ENCODE measurements around the gene GJC1. TPM values are rescaled to one million over a fixed set of nuclear protein-coding genes. Genes with fewer than 3 reads are reported as not detected.
"Not testable (repeated sequence)": the region's sequence is repeated elsewhere in the genome, so short reads cannot be mapped to it uniquely, and the experiment has no call there.

GJC1 gene
- total RNA-seq, 1 donor from 2014 or later = 3.0 TPM

DNA sequence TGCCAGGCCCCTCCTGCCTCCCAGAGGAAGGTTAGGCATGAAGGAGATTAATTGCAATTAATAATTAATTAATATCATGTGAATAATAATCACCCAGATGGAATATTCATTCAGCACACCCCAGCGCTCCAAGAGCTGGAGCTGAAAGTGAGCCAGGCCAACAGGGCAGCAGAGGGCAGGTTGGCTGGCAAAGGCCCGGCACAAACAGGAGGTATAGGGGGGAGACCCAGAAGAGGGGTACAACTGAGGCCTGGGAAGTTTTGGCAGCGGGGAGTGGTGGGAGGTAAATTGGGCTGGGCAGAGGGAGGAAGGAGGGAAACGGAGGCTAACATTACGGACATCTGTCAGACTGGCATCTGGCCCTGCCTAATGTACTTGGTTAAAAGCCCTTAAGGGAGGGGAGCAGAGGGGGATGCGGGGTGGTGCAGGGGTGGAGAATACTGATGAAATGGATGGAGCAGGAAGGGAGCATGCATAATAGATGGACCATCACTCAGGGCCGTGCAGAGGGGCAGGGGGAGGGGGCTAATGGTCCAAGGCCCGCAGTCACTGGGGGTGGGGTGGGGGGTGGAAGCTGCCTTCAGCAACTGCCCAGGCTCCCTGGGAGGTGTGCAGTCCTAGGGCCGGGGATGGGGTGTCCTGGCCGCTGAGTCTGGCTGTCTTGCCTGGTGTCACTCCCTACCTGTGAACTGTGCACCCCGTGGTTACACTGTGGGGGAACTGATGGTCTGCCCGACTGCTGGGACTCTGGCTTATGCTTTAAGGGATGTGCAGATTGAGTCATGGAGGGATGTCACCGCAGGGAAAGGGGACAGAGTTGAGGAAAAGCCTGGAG, 69.4 kb downstream of the GJC1 start:
- DNase-seq (ENCODE audit: low read depth in 2 of 2) = no peak

DNA sequence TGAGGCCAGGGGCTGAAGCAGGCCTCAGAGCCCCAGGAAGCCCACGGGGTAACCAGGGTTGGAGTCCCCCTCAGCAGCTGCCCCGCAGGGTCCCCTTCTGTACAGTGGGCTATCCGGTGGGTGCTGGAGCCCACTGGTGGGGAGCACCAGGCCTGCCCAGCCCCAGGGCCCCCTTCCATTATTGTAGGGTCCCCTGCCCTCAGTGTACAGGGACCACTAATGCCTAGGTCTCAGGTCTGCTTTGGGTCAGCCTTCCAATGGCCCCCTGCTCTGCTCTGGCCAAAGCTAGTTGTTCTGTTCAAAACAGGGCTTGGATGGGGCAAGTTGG, 70.2 kb downstream of the GJC1 start:
- no peak for DNase-seq (ENCODE audit: low read depth in 2 of 2)

DNA sequence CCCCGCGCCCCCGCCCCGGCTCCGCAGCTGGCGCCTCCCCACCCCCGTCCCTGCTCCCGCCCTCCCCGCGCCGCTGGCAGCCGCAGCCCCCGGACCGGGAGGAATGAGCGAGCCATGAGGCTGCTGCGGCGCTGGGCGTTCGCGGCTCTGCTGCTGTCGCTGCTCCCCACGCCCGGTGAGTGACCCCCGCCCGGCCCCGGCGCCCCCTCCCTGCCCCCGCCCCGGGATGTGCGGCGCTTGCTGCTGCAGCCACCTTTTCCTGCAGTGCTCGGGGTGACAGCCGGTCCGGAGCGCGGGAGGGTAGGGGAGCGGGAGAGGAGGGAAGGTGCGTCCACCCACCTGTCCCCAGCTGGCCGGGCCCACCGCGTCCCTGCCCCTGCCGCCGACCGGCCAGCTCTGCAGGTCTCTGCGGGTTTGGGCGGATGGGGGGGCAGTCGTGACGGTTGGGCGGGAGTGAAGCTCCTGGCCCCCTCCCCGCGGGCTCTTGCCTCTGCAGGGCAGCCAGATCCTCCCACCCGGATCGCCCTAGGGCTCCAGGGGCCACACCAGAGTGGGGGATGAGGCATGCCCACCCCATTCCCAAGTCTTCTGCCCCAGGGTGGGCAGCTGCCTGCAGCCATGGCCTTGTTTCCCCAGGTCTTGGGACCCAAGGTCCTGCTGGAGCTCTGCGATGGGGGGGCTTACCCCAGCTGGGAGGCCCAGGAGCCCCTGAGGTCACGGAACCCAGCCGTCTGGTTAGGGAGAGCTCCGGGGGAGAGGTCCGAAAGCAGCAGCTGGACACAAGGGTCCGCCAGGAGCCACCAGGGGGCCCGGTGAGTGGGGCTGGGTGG, 70.8 kb downstream of the GJC1 start:
- DNase-seq (ENCODE audit: low read depth in 2 of 2) = no peak

DNA sequence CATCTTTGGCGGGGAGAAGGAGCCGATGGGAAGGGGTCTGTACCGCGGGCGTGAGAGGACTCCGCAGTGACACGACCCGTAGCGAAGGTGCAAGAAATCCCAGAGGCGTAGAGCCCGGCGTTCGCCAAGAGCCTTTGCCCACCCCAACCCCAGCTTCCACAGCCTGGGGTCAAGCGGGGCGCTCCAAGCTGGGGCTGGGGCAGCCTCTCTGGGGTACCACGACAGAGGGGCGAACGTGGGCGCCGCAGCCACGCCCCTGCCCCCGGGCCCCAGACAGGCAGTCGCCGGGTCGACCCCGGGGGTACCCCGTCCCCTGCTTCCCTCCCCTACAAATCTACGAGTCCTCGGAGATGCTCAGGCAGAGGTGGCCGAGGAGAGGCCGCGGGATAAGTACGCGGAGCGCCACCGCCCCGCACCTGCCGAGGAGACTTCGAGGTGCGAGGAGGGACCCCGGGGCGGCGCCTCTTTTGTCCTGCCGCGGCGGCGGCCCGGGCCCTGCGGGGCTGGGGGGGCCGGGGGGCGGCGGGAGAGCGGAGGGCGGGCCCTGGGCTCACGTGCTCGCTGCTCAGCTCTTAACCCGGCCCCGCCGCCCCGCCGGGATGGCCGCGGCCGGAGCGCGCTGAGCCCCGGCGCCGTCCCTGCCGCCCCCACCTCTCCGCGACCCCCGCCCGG, 71.5 kb downstream of the GJC1 start, which contains the start of gene ADAM11:
Gene ADAM11 (plus strand): TSS at position 575 of the 672 bp plus-strand sequence. CDS start 212 bp downstream, outside the sequence.
- DNase-seq (ENCODE audit: low read depth in 2 of 2) = no peak

DNA sequence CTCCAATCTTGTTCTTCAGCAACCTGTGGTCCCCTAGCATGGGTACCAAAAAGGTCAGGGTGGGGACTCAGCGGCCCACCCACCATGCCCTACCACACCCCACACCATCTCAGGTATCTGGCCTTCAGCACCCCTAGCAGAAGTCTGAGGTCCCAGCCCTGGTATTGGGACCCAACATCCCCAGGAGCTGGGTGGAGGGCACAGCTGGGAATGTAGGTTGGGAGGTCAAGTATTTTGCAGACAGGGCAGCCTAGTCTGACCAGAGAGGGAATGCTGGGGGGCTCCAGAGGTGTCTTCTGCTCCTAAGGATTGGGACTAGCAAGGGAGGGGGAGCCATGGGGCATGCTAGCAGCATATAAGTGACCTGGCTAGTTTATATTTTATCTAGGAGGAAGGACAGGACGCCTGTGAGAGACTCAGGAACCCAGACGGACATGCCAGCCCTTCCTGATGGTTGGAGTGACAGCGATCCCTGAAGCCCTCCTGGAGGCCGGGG, 72.1 kb downstream of the GJC1 start:
- DNase-seq (ENCODE audit: low read depth in 2 of 2) = no peak

DNA sequence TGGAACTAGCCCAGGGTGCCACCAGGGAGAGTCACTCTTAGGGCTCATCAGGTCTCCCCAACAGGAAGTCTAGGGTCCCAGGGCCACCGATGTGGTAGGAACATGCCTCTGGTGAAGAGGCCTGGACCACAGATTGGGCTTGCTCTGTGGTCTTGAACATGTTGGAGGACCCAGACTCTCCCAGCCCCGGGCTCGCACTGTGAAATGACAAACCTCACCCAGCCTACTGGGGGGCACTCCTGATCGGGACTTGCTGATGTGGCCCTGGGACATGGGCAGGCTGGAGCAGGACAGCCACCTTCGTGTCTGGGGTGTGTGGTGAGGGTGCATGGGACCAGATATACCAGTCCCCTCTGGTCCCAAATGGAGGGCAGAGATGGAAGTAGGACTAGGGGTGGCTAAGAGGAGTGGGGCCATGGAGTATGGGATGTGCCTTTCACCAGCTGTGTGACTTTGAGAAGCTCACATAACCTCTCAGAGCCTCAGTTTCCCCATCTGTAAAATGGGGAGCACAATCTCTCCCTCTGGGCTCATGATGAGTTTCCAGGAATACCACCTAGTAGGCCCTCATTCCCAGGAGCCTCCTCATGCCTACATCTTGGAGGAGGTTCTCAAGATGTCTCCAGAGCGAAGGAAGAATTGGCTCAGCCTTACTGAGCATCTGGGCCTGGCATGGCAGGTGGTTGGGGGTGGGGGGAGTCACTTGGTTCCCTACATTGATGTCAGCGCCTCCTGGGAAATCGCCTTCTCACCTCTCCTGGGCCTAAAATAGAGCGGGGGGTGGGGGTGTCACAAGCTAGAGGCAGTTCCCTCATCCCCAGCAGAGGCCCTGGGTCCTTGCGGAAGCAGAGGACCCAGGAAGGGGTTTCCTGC, 72.8 kb downstream of the GJC1 start:
- DNase-seq (ENCODE audit: low read depth in 2 of 2) = no peak

DNA sequence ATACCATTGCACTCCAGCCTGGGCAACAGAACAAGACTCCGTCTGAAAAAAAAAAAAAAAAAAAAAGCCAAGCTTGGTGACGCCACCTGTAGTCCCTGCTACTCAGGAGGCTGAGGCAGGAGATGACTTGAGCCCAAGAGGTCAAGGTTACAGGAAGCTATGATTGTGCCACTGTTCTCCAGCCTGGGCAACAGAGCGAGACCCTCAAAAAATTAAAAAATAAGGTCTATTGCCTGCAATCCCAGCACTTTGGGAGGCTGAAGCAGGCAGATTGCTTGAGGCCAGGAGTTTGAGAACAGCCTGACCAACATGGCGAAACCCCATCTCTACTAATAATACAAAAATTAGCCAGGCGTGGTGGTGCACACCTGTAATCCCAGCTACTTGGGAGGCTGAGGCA, 74.9 kb downstream of the GJC1 start:
- DNase-seq (ENCODE audit: low read depth in 2 of 2) = not testable (repeated sequence)

DNA sequence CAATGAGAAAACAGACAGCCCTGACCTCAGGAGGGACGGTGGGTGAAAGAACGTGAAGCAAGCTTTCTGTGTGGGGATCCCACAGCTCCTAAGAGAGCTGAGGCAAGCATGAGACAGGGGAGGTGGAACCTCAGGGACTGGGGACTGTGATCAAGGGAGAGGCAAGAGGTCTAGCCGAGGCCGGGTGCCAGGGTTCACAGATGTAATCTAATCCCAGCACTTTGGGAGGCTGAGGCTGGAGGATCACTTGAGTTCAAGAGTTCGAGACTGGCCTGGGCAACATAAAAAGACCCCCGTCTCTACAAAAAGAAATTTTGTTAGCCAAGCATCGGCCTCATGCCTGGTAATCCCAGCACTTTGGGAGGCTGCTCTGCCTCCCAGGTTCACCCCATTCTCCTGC, 75.8 kb downstream of the GJC1 start:
- no peak for DNase-seq (ENCODE audit: low read depth in 2 of 2)

DNA sequence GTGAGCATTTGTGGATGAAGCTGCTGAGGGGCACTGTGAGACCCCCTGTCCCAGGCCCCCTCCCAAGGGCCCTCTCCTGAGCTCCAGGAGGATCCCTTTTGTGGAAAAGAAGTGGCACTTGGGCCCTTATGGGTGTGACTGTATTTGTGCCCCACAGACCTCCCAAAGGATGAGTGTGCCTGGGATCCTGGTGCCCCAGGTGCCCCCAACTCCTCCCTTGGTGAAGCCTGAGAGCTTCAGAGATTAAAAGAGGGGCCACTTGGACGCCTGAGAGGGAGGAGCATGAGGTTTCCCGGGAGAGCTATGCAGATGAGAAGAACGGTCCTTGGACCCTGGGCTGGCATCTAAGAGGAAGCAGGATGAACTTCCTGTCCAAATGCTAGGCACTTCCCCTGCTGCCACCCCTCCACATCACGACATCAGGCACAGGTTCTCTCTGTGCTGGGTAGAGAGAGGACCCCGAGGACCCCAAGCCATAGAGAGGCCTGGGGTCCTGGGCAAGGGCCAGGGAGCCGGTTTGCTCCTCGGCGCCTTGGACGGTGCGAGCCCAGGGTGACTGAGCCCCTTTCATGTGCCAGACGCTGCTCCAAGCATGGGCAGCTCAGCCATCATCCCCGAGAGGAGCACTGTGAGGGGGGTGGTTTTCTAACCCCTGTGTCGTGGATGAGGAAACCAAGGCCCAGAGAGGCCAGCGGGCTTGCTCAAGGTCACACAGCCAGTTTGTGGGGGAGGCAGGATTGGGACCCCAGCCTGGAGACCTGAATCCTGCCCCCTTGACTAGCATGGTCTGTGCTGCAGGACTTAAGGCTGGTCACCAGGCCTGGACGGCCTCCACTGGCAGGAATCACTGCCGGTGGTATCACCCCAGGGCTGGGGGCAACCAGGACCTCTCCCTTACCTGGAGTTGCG, 76.9 kb downstream of the GJC1 start:
- DNase-seq (ENCODE audit: low read depth in 2 of 2) = no peak

DNA sequence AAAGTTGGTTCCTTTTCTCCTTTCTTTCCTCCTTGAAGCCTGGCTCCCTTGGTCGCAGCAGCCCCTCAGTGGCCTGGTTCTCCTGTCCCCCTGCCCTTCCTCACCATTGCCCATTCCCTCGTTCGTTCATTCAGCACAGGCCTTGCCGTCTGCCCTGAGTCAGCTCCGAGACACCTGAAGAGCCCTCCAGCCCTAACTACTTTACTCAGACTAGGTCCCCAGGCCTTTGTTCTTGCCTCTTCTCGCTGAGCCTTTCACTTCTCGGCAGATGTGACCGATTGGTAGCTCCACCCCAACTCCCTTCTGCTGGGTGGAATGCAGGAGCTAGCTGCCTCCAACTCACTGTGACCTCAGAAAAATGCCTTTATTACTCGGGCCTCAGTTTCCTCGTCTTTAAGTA, 78.3 kb downstream of the GJC1 start:
- DNase-seq (ENCODE audit: low read depth in 2 of 2) = no peak

DNA sequence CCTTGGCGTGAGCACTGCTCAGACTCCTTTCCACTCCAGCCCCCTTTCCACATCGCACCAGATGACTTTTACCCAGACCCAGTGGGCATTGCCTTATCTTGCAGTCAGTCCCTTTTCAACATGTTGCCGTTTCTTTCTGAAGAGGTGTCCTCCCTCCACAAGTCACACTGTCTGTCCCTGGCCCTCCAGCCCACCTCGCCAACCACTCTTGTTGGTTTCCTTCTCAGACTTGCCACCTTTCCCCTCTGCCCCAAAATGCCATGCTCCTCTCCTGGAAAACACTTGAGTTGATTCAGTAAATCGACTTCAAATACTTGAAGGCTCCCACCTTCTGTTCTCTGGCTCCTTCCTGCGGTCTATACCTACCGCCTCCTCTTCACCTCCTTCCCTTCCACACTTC, 78.8 kb downstream of the GJC1 start:
- no peak for DNase-seq (ENCODE audit: low read depth in 2 of 2)

DNA sequence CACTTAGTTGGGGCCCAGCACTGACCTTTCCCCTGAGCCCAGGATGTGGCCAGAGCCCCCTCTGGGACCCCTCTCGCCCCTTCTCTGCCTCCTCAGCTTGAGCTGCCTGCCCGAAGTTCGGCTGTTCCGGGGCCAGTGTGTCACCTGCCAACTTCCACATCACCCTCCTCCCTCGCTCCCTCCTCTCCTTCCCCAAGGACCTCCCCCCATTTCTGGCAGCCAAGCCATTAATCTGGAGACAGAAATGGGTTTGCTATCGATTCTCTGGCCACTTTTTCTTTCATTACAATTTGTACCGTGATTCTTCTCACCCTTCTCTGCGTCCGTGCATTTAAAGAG, 80.1 kb downstream of the GJC1 start:
- no peak for DNase-seq (ENCODE audit: low read depth in 2 of 2)

DNA sequence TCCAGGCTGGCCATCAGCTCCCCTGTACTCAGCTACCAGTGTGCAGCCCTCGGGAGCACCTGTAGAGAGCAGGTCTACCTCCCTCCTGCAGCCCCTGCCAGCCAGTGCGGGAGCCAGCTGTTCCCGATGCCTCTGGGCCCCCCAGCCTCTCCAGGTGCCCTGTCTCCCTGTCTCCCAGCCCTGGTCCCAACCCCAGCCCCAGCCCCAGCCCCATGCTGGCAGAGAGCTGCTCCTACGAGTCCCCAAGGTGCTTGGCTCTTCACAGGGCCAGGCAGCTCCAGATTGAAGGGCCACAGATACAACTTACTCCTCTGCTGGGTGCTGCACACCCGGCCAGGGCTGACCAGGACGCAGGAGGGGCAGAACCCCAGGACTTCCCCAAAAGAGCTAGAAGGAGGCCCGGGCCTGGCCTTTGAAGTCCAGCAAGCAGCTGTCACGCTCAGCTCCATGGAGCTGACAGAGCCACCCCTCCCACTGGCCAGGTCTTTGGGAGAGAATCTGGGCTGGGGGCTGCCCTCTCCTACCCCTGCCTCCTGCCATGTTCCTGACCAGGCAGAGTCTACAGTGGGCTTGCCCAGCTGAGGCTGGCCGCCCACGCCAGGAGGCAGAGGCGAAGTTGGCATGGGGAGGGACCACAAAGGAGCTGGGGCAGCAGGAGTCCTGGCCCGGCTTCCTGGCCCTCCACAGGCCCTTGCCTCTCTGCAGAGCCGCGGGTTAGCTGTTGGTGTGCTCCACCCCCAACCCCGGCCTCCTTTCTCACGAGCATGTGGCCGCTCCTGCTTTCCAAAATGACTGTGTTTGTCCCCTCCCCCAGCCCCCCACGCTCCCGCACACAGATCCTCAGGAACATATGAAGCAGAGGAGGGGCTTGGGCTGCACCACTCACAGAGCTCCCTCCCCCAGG, 80.8 kb downstream of the GJC1 start:
- no peak for DNase-seq (ENCODE audit: low read depth in 2 of 2)

Other genes starting within 250 kb of the GJC1 start
- gene MEIOC, start 173.8 kb downstream of the GJC1 start, total RNA-seq = not detected in 2 replicates
- gene CCDC43, start 140.5 kb downstream of the GJC1 start, total RNA-seq = 22.0 and 28.4 TPM in 2 replicates
- gene DBF4B, start 121.6 kb downstream of the GJC1 start, total RNA-seq = 1.6 and 3.2 TPM in 2 replicates
- 0.13 and 0.38 TPM in 2 replicates for gene ADAM11, start 71.3 kb downstream of the GJC1 start, total RNA-seq
- not detected in 2 replicates for gene HIGD1B, start 17.6 kb upstream of the GJC1 start, total RNA-seq
- 145 and 156 TPM in 2 replicates for gene EFTUD2, start 69.2 kb upstream of the GJC1 start, total RNA-seq
- 0.13 TPM in 1 of 2 replicates, not detected in the other for gene GFAP, start 85.2 kb upstream of the GJC1 start, total RNA-seq
- 1.4 and 2.3 TPM in 2 replicates for gene KIF18B, start 117.5 kb upstream of the GJC1 start, total RNA-seq
- under 0.01 and 0.13 TPM in 2 replicates for gene C1QL1, start 138.0 kb upstream of the GJC1 start, total RNA-seq
- 22.2 and 32.2 TPM in 2 replicates for gene DCAKD, start 221.3 kb upstream of the GJC1 start, total RNA-seq
- gene NMT1, start 231.0 kb upstream of the GJC1 start, total RNA-seq = 82.6 and 100 TPM in 2 replicates

Measured in dermis microvascular lymphatic vessel endothelial cell (primary cell).